GM12865 (cell line): Measurements from ENCODE around the gene ZNF396.

ENCODE experiments used
- DNase-seq: peaks from one replicate; pipeline ENCODE4 v3.0.0; 2010; ENCODE audit warnings: low read depth
- H3K4me3 ChIP-seq: 2 replicates; pipeline ENCODE4 v1.5.1; 2011; ENCODE audit warnings: mild to moderate bottlenecking, low read depth, low read length, control low read depth
- TF ChIP-seq, protein P1 (sequence below): IDR thresholded peaks from 2 replicates; pipeline ENCODE4 v1.5.1; 2011; ENCODE audit warnings: low read length, control low read depth, low read depth, inconsistent platforms; ENCODE audit not compliant: insufficient read depth; ENCODE audit errors: missing control alignments

ZNF396 gene

DNA sequence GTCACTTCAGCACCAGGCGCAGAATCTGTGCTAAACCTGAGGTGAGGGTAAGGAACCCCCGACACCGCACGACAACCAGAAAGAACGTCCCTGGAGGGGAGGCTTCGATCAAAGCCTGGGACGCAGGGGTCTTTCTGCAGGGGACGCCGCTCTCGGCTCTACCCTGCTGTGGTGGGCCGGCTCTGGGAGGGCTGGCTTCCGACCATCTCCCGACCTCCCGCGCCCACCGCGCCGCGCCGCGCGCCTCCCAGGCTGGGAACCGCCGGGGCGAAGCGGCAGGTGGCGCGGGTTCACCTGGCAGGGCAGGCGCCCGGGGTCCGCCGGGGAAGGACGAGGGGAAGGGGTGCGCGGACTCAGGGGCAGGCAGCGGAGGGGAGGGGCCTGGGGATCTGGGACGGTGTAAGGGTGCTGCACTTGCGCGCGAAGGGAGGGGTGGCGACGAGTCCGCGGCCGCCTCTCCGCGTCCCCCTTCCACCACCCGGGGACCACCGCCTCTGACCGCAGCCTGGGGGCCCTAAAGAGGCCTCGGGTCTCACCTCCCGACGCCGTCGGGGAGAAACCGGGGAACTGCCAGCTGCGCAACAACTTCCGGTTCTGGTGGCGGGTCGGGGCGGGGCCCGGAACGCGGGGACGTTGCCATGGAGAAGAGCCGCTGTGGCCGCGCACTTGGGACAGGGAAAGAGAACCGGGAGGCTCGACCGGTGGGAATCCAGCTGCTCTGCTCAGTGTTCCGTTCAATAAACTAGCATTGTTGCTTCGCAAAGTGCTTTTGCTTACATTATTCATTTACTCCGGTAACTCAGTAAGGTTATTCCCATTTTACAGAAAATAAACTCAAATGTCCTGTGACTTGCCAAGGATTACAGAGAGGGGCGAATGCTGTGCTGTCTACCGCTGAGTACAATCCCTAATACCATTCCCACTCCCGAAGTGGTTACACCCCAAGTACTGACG lies at the start of gene ZNF396:
ZNF396 (minus strand) TSS at position 596 of the 954 bp plus-strand sequence. CDS start 3,045 bp downstream, outside the sequence.
- H3K4me3 ChIP-seq = peak within 1 kb of the TSS; percentile 61

DNA sequence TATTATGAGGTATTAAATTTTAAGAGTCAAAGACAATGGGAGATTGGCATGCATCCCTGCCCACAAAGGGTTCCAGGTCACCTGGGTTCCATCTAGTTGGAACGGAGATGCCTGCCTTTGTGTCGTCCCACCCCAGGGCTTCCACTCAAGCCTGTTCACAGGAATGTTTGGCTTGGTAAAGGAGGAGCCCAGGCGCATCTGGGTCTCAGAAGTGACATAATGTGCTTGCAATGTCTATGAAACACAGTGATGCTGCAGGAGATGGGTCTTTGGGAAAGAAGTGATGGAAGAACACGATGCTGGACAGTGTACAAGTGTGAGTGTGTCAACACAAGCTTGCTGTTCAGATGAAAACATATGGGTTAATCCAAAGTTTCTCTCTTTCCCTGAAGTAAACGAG lies 49.6 kb upstream of the ZNF396 start:
- no peak overlapping the region for H3K4me3 ChIP-seq
- DNase-seq = no peak
- TF ChIP-seq, protein P1, sequence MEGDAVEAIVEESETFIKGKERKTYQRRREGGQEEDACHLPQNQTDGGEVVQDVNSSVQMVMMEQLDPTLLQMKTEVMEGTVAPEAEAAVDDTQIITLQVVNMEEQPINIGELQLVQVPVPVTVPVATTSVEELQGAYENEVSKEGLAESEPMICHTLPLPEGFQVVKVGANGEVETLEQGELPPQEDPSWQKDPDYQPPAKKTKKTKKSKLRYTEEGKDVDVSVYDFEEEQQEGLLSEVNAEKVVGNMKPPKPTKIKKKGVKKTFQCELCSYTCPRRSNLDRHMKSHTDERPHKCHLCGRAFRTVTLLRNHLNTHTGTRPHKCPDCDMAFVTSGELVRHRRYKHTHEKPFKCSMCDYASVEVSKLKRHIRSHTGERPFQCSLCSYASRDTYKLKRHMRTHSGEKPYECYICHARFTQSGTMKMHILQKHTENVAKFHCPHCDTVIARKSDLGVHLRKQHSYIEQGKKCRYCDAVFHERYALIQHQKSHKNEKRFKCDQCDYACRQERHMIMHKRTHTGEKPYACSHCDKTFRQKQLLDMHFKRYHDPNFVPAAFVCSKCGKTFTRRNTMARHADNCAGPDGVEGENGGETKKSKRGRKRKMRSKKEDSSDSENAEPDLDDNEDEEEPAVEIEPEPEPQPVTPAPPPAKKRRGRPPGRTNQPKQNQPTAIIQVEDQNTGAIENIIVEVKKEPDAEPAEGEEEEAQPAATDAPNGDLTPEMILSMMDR = no peak

More for the DNA sequence above, at the start of gene ZNF396:
- DNase-seq = peak; percentile 74
- TF ChIP-seq, protein P1 = no peak

DNA sequence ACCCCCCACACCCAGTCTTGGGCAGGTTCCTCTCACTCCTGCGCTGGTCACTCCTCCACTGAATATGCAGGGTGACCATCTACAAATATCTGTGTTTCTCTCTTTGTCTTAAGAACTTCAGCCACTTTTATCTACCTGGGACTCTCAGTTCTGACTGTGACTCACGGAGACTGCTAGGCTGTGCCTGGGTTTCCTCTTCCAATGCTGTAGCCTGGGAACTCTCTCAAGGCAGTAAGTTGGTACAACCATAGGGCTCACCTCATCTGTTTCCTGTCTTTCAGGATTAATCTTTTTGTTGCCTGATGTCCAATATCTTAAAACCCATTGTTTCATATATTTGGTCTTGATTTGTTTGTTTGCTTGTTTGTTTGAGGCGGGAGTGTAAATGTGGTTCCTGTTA lies 47.2 kb upstream of the ZNF396 start:
- no peak overlapping the region for H3K4me3 ChIP-seq
- TF ChIP-seq, protein P1 = no peak
- no peak for DNase-seq

DNA sequence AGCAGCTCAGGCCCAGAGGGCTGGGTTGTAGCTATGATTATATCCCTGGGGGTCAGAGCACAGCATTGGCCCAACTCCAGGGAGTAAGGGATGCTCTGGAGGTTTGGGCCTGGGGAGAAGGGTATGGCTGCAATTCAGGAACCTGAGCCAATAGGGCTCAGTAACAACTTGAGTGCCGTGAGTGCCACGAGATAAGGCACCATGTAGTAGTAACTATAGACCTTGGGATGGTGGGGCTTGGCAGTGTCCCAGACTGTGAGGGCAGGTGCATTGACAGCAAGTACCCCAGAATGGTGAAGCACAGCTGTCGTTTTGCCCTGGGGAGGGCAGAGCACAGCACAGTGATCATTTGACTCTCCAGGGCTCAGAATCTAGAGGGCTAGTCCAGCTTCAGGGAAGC lies 45.1 kb upstream of the ZNF396 start:
- TF ChIP-seq, protein P1 = no peak
- no peak overlapping the region for H3K4me3 ChIP-seq
- no peak for DNase-seq

DNA sequence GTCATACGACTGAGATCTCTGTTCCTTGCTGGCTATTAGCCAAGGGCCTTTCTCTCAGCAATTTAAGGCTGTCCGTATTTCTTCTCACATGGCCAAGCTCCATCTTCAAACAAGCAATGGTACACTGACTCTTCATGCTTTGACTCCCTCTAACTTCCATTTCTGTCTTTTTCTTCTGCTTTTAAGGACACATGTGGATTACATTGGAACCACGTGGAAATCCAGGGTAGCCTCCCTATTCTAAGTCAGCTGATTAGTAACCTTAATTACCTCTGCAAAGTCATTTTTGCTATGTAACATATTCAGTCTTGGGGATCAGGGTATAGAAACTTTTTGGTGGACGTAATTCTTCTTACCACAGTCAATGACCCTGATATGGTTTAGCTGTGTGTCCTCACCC lies 41.5 kb upstream of the ZNF396 start:
- H3K4me3 ChIP-seq = no peak overlapping the region
- no peak for DNase-seq
- TF ChIP-seq, protein P1 = no peak

DNA sequence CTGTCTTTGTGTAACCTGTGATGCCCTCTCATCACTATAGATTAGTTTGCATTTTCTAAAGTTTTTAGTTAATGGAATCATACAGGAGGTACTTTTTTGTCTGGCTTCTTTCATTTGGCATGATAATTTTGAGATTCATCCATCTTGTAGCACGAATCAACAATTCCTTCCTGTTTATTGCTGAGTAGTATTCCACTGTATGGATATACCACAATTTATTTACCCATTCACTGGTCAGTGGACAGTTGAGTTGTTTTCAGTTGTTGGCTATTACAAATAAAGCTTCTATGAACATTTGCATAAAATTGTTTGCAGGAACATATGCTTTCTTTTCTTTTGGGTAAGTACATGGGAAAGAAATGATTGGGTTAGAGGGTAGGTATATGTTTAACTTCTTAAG lies 40.1 kb upstream of the ZNF396 start:
- TF ChIP-seq, protein P1 = no peak
- no peak overlapping the region for H3K4me3 ChIP-seq
- DNase-seq = no peak
